ENCODE data around the gene MIAT.

Gene MIAT

GRCh38 chr22:26632422-26633155 is 24.8 kb upstream of the MIAT start:
- FAIRE-seq: no peak

GRCh38 chr22:26634189-26634588 is 23.2 kb upstream of the MIAT start:
- FAIRE-seq: no peak

- no peak for FAIRE-seq
Observed at GRCh38 chr22:26635117-26635516, 22.3 kb upstream of the MIAT start.

DNA sequence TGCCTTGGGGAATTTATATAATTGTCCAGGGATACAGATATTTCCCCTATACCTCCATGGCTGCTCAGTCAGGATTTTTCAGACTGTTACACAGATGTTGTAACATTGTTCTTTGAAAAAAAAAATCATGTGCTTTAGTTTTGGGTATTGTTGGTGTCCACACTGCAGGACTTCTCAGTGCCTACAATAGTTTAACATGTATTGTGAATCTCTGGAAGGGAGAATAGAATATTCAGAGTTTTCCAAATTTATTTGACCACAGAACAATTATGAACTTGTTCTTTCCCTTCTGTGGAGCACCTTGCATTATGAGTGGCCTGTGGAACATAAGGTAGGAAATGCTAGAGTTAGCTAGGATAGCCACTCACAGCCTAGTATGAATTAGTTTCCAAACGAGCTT is 21.1 kb upstream of the MIAT start:
- FAIRE-seq: no peak

DNA sequence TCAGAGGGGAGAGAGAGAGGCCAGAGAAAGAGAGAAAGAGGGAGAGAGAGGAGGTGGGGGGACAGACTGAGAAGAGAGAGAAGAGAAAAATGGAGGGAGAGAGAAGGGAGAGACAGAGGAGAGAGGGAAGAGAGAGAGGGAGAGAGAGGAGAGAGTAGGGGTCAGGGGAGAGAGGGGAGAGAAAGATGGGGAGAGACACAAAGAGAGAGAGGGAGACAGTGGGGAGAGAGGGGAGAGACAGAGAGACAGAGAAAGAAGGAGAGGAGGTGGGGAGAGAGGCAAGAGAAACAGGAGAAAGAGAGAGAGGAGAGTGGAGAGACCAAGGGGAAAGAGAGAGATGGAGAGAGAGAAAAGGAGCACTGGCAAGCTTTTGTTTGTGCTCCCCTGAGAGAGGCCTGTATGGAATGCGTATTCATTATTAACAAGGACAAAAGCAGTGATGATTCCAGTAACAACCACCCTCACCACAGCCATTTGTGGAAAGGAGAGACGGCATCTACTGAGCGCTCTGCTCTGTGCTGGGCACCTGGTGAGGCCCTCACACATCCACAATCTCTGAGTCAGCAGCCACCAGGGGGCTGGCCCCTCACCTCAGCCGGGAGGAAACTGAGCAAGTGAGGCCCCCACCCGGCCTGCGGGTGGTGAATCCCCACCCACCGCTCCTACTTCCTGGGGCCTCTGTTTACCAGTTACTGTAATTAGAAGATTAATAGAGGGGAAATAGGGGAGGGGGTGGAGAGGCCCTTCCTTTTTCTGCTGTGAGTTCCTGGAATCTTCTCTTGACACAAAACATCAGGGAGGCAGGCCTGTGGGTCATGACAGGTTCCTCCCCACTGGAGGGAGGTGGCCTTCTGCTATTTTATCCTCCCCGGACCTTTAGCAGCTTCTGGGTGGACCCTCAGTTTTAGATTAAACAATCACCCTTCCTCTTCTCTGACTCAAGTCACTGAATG is 14.6 kb upstream of the MIAT start:
- no peak for FAIRE-seq

GRCh38 chr22:26643418-26644100 is 13.8 kb upstream of the MIAT start:
- FAIRE-seq: no peak

DNA sequence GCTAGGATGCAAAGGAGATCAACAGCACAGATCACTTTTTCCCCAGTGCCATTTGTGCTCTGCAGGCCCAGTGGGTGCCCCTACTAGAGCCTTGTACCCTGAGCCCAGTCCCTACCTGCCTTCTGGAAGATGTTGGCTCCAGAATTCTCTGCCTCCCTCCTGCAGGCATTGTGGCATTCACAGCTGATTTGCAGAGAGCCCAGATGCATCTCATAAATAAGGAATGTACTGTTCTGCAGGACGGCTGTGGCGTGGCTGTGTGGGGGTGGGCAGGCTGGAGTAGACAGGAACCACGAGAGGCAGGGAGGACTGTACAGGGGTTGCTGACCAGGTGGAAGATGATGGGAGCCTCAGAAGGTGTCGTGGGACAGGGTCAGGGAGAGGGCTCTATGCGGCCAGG is 11.2 kb upstream of the MIAT start:
- FAIRE-seq: no peak

DNA sequence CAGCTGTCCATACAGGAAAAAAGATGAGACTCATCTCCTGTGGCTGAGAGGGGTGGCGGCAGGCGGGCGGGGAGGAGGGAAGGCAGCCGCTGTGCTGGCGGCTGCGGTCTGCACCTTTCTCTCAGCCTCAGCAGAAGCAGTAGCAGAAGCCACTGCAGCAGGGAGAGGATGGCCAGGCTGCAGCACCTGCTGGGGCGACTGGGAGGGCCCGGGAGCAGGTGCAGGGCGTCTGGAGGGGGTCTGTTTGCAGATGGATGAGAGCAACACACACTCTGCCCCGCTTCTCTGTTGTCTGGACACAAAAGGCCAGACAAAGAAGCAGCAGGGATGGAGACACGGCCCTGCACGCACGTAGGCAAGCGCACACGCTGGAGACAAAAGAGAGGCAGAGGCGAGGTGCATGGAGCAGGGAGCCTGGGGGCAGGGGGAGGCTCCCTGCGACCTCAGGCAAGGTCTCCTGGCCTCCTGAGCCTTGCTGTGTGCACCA is 9.3 kb upstream of the MIAT start:
- no peak for FAIRE-seq

GRCh38 chr22:26648528-26649388 is 8.6 kb upstream of the MIAT start:
- no peak for FAIRE-seq

GRCh38 chr22:26650722-26651421 is 6.5 kb upstream of the MIAT start:
- no peak for FAIRE-seq

DNA sequence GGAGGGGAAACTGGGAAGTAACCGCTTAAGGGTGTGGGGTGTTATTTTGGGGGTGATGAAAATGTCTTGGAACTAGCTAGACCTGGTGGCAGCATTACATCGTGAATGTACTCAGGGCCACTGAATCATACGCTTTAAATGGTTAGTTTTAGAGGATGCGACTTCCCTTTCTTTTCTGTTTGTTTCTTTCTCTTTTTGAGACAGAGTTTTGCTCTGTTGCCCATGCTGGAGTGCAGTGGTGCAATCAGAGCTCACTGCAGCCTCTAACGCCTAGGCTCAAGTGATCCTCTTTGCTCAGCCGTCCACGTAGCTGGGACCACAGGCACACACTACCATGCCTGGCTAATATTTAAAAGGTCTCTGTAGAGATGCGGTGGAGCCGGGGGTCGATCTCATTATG is 5.6 kb upstream of the MIAT start:
- FAIRE-seq: no peak

GRCh38 chr22:26658161-26658560 is 773 bp downstream of the MIAT start:
- no peak for FAIRE-seq

- FAIRE-seq: no peak
Observed at GRCh38 chr22:26658671-26659478, 1.5 kb downstream of the MIAT start.

DNA sequence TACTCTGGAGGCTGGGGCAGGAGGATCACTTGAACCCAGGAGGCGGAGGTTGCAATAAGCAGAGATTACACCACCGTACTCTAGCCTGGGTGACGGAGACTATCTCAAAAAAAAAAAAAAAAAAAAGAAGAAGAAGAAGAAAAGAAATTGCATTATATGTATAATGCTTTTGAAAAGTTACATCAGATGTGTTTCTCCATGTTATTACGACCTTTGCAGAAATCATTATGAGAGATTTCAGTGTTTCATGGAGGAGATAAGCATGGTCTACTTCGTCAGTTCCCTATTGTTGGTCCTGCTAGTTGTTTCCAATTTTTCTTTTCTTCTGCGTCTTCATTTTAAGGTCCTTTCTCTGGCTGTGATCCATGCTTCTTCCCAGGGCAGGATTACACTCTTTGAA is 3.0 kb downstream of the MIAT start:
- no peak for FAIRE-seq

- no peak for FAIRE-seq
Observed at GRCh38 chr22:26660961-26661578, 3.7 kb downstream of the MIAT start.

DNA sequence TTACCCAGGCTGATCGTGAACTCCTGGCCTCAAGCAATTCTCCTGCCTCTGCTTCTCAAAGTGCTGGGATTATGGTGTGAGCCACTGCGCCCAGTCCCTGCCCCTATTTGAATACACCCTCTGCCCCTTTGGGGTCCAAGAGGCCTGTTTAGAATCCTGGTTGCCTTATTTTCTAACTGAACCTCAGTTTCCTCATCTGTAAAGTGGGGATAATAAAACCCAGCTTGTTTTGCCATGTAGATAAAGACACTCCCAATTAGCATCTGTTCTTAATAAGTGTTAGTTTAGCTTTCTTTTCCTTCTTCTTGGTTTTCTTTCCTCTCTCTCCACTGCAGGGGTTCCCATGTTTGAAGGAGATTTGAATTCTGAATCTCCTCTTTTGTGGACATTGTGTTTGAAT is 4.8 kb downstream of the MIAT start:
- no peak for FAIRE-seq

DNA sequence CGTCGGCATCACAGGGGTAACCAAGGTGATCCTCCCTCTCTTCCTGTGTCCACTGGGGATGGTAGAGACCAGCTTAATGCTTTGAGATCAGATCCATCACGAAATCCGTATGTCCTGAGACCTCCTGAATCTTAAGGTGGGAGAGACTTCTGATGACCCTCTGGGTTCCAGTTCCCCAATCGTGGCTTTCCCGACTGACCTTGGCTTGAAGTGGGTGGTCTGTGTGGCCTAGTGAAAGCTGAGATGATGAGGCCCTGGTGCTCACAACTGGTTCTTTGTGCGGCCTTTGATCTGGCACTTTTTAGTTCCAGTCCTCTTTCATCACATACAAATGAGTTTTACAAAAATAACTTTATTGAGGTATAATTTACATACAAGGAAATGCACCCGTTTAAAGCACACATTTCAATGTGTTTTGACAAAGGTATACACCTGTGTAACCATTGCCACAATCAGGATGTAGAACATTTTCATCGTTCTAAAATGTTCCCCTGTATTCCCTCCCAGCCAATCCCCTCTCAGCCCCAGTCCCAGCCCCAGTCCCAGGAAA is 6.1 kb downstream of the MIAT start:
- no peak for FAIRE-seq

GRCh38 chr22:26665813-26666231 is 8.4 kb downstream of the MIAT start:
- FAIRE-seq: no peak

- FAIRE-seq: no peak
Observed at GRCh38 chr22:26667140-26667539, 9.8 kb downstream of the MIAT start.

DNA sequence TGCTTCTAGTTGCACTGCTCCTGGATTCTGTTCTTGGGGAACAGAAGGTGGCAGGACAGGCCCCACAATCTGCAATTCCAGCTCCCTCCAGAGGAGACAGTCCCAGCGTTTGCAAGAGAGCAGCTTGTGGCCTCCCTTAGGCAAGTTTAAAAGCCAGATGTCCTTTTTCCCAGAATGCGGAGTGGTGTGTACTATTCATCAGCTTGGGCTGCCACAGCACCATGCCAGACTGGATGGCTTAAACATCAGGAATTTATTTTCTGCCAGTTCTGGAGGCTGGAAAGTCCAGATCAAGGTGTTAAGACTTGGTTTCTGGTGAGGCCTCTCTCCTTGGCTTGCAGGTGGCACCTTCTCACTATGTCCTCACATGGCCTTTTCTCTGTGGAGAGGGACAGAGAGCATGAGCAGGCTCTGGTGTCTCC is 11.7 kb downstream of the MIAT start:
- no peak for FAIRE-seq

Data from G401.6 (cell line).